NCI-H1048 (cell line): Measurements from ENCODE around the gene ARF4.
A peak's percentile ranks its signal among the peaks of the same experiment; 100 is the strongest.
"Not testable (repeated sequence)": the region's sequence is repeated elsewhere in the genome, so short reads cannot be mapped to it uniquely, and the experiment has no call there.

ENCODE experiments used
- DNase-seq: peaks from one replicate; lab custom pipeline; 2025; lab: John Stamatoyannopoulos, UW

The ARF4 gene

GRCh38 chr3:57597127-57597923 lies at the start of gene ARF4:
Gene ARF4 (minus strand): TSS chr3:57597344. CDS start chr3:57597140, 204 bp downstream.
- DNase-seq, result peak; percentile 96

- DNase-seq, result no peak
Observed at GRCh38 chr3:57646723-57647122, 49.6 kb upstream of the ARF4 start.

GRCh38 chr3:57644740-57645139 lies 47.6 kb upstream of the ARF4 start:
- DNase-seq, result no peak

- no peak for DNase-seq
Observed at GRCh38 chr3:57637391-57637790, 40.2 kb upstream of the ARF4 start.

- DNase-seq, result not testable (repeated sequence)
Observed at GRCh38 chr3:57634259-57634658, 37.1 kb upstream of the ARF4 start.

GRCh38 chr3:57627976-57628375 lies 30.8 kb upstream of the ARF4 start:
- peak; percentile 32 for DNase-seq

- no peak for DNase-seq
Observed at GRCh38 chr3:57624801-57625200, 27.7 kb upstream of the ARF4 start.

- no peak for DNase-seq
Observed at GRCh38 chr3:57622362-57622761, 25.2 kb upstream of the ARF4 start.

- no peak for DNase-seq
Observed at GRCh38 chr3:57617739-57618138, 20.6 kb upstream of the ARF4 start.

- DNase-seq, result no peak
Observed at GRCh38 chr3:57616233-57616632, 19.1 kb upstream of the ARF4 start.

GRCh38 chr3:57611870-57612269 lies 14.7 kb upstream of the ARF4 start:
- not testable (repeated sequence) for DNase-seq

- DNase-seq, result no peak
Observed at GRCh38 chr3:57605683-57606082, 8.5 kb upstream of the ARF4 start.

- no peak for DNase-seq
Observed at GRCh38 chr3:57604971-57605370, 7.8 kb upstream of the ARF4 start.

- no peak for DNase-seq
Observed at GRCh38 chr3:57600195-57600594, 3.1 kb upstream of the ARF4 start.

GRCh38 chr3:57598765-57599360 lies 1.7 kb upstream of the ARF4 start:
- DNase-seq, result no peak

GRCh38 chr3:57596495-57597126 lies 533 bp downstream of the ARF4 start:
- no peak for DNase-seq

GRCh38 chr3:57594576-57594975 lies 2.6 kb downstream of the ARF4 start:
- no peak for DNase-seq

GRCh38 chr3:57594144-57594543 lies 3.0 kb downstream of the ARF4 start:
- DNase-seq, result no peak

GRCh38 chr3:57592306-57592705 lies 4.8 kb downstream of the ARF4 start:
- DNase-seq, result no peak

GRCh38 chr3:57587905-57588304 lies 9.2 kb downstream of the ARF4 start:
- DNase-seq, result no peak

- no peak for DNase-seq
Observed at GRCh38 chr3:57586778-57587177, 10.4 kb downstream of the ARF4 start.

- DNase-seq, result no peak
Observed at GRCh38 chr3:57583544-57583943, 13.6 kb downstream of the ARF4 start.

- DNase-seq, result no peak
Observed at GRCh38 chr3:57582474-57583168, 14.5 kb downstream of the ARF4 start.
